Measurements from ENCODE around the gene PDE4A. TPM values are rescaled to one million over a fixed set of nuclear protein-coding genes. Genes with fewer than 3 reads are reported as not detected.
"Not testable (repeated sequence)": the region's sequence is repeated elsewhere in the genome, so short reads cannot be mapped to it uniquely, and the experiment has no call there.

The PDE4A gene
- polyA plus RNA-seq: 2.2 TPM
- long read RNA-seq, donor 1: 0 reads
- long read RNA-seq, donor 2, partial matches to known transcripts: 0 of 1 reads
- long read RNA-seq, donor 2, other reads (novel, unspliced or antisense): 0 of 1 reads
- long read RNA-seq, donor 3: 0 reads
- long read RNA-seq, donor 4: 0 reads
- long read RNA-seq, donor 5, partial matches to known transcripts: 0 of 2 reads
- long read RNA-seq, donor 5, other reads (novel, unspliced or antisense): 0 of 2 reads
- long read RNA-seq, donor 6: 0 reads
- long read RNA-seq, donor 7, partial matches to known transcripts: 0 of 1 reads
- long read RNA-seq, donor 7, other reads (novel, unspliced or antisense): 0 of 1 reads
- long read RNA-seq, donor 8: 0 reads
- long read RNA-seq, donor 9: 0 reads
- long read RNA-seq, donor 10, partial matches to known transcripts: 0 of 1 reads
- long read RNA-seq, donor 10, other reads (novel, unspliced or antisense): 0 of 1 reads
- long read RNA-seq, donor 11, partial matches to known transcripts: 0 of 1 reads
- long read RNA-seq, donor 11, other reads (novel, unspliced or antisense): 0 of 1 reads

GRCh38 chr19:10420444-10421239 lies at the start of gene PDE4A:
Gene PDE4A (plus strand): TSS chr19:10420538. CDS start chr19:10420765, 227 bp downstream.
- WGBS (ENCODE audit: insufficient coverage, low lambda C conversion rate): no CpG with 5 or more reads among the region's 104 CpGs
- Histone ChIP-seq H3K27me3 (ENCODE audit: control insufficient read depth, insufficient read depth, low read length) (peaks cover 96% of the 10 kb centered on the region), H3K4me3 (ENCODE audit: low read length) (no peak within 1 kb of the TSS), H3K27ac (ENCODE audit: low read length) (no peak within 1 kb of the TSS), H3K36me3 (ENCODE audit: control insufficient read depth, insufficient read depth, low read length) (no peaks in the 10 kb centered on the region), H3K9me3 (ENCODE audit: control insufficient read depth, low read depth, low read length) (peaks cover 14% of the 10 kb centered on the region), H3K4me1 (ENCODE audit: control insufficient read depth, insufficient read depth, low read length) (peaks cover 7% of the 10 kb centered on the region)
- no peak for DNase-seq

GRCh38 chr19:10372690-10373089 lies 47.6 kb upstream of the PDE4A start:
- H3K9me3 ChIP-seq (ENCODE audit: control insufficient read depth, low read depth, low read length): peaks cover 6% of the 10 kb centered on the region
- H3K27me3 ChIP-seq (ENCODE audit: control insufficient read depth, insufficient read depth, low read length): no peaks in the 10 kb centered on the region
- H3K4me1 ChIP-seq (ENCODE audit: control insufficient read depth, insufficient read depth, low read length): no peaks in the 10 kb centered on the region
- H3K36me3 ChIP-seq (ENCODE audit: control insufficient read depth, insufficient read depth, low read length): peaks cover 38% of the 10 kb centered on the region
- WGBS (ENCODE audit: insufficient coverage, low lambda C conversion rate): no CpG with 5 or more reads among the region's 3 CpGs
- no peak for DNase-seq
- no peak overlapping the region for H3K4me3 ChIP-seq (ENCODE audit: low read length)
- no peak overlapping the region for H3K27ac ChIP-seq (ENCODE audit: low read length)

GRCh38 chr19:10374931-10375330 lies 45.4 kb upstream of the PDE4A start:
- no peak overlapping the region for H3K4me3 ChIP-seq (ENCODE audit: low read length)
- H3K27me3 ChIP-seq (ENCODE audit: control insufficient read depth, insufficient read depth, low read length): no peaks in the 10 kb centered on the region
- H3K4me1 ChIP-seq (ENCODE audit: control insufficient read depth, insufficient read depth, low read length): peaks cover 5% of the 10 kb centered on the region
- H3K9me3 ChIP-seq (ENCODE audit: control insufficient read depth, low read depth, low read length): no peaks in the 10 kb centered on the region
- H3K27ac ChIP-seq (ENCODE audit: low read length): no peak overlapping the region
- DNase-seq: no peak
- WGBS (ENCODE audit: insufficient coverage, low lambda C conversion rate): 87% methylated on average over 2 of the region's 5 CpGs
- peaks cover 29% of the 10 kb centered on the region for H3K36me3 ChIP-seq (ENCODE audit: control insufficient read depth, insufficient read depth, low read length)

GRCh38 chr19:10377140-10377640 lies 43.1 kb upstream of the PDE4A start:
- H3K9me3 ChIP-seq (ENCODE audit: control insufficient read depth, low read depth, low read length); H3K4me3 ChIP-seq (ENCODE audit: low read length); H3K27ac ChIP-seq (ENCODE audit: low read length); DNase-seq; H3K4me1 ChIP-seq (ENCODE audit: control insufficient read depth, insufficient read depth, low read length); H3K27me3 ChIP-seq (ENCODE audit: control insufficient read depth, insufficient read depth, low read length): not testable (repeated sequence)
- H3K36me3 ChIP-seq (ENCODE audit: control insufficient read depth, insufficient read depth, low read length): peaks cover 24% of the 10 kb centered on the region
- WGBS (ENCODE audit: insufficient coverage, low lambda C conversion rate): no CpG with 5 or more reads among the region's 2 CpGs

- 90% methylated on average over 2 of the region's 8 CpGs for WGBS (ENCODE audit: insufficient coverage, low lambda C conversion rate)
- H3K27ac ChIP-seq (ENCODE audit: low read length): no peak overlapping the region
Measured at GRCh38 chr19:10378124-10378523, 42.2 kb upstream of the PDE4A start.

GRCh38 chr19:10379880-10380312 lies 40.4 kb upstream of the PDE4A start:
- peaks cover 9% of the 10 kb centered on the region for H3K4me1 ChIP-seq (ENCODE audit: control insufficient read depth, insufficient read depth, low read length)
- H3K36me3 ChIP-seq (ENCODE audit: control insufficient read depth, insufficient read depth, low read length): peaks cover 15% of the 10 kb centered on the region
- no peaks in the 10 kb centered on the region for H3K27me3 ChIP-seq (ENCODE audit: control insufficient read depth, insufficient read depth, low read length)

More at GRCh38 chr19:10378124-10378523, 42.2 kb upstream of the PDE4A start:
- DNase-seq: no peak
- H3K36me3 ChIP-seq (ENCODE audit: control insufficient read depth, insufficient read depth, low read length): peaks cover 21% of the 10 kb centered on the region
- H3K9me3 ChIP-seq (ENCODE audit: control insufficient read depth, low read depth, low read length): no peaks in the 10 kb centered on the region
- peaks cover 9% of the 10 kb centered on the region for H3K4me1 ChIP-seq (ENCODE audit: control insufficient read depth, insufficient read depth, low read length)
- H3K27me3 ChIP-seq (ENCODE audit: control insufficient read depth, insufficient read depth, low read length): no peaks in the 10 kb centered on the region
- H3K4me3 ChIP-seq (ENCODE audit: low read length): no peak overlapping the region

GRCh38 chr19:10380313-10381102 lies 39.8 kb upstream of the PDE4A start, which contains the start of gene TYK2:
Gene TYK2 (minus strand): TSS chr19:10380572. CDS start chr19:10378406, 2,166 bp downstream.
- no peaks in the 10 kb centered on the region for H3K27me3 ChIP-seq (ENCODE audit: control insufficient read depth, insufficient read depth, low read length)
- peak; percentile 99 for DNase-seq
- peaks cover 12% of the 10 kb centered on the region for H3K36me3 ChIP-seq (ENCODE audit: control insufficient read depth, insufficient read depth, low read length)
- WGBS (ENCODE audit: insufficient coverage, low lambda C conversion rate): 0% methylated on average over 1 of the region's 58 CpGs
- no peaks in the 10 kb centered on the region for H3K9me3 ChIP-seq (ENCODE audit: control insufficient read depth, low read depth, low read length)
- peak within 1 kb of the TSS; percentile 64 for H3K27ac ChIP-seq (ENCODE audit: low read length)
- H3K4me3 ChIP-seq (ENCODE audit: low read length): peak within 1 kb of the TSS; percentile 95
- H3K4me1 ChIP-seq (ENCODE audit: control insufficient read depth, insufficient read depth, low read length): peaks cover 9% of the 10 kb centered on the region

More at GRCh38 chr19:10379880-10380312, 40.4 kb upstream of the PDE4A start:
- Histone ChIP-seq H3K27ac (ENCODE audit: low read length) (peak overlapping the region; percentile 43), H3K4me3 (ENCODE audit: low read length) (peak overlapping the region; percentile 95), H3K9me3 (ENCODE audit: control insufficient read depth, low read depth, low read length) (no peaks in the 10 kb centered on the region)
- DNase-seq: peak in 1 of 2 donors; percentile 14
- WGBS (ENCODE audit: insufficient coverage, low lambda C conversion rate): no CpG with 5 or more reads among the region's 10 CpGs

- H3K36me3 ChIP-seq (ENCODE audit: control insufficient read depth, insufficient read depth, low read length); H3K9me3 ChIP-seq (ENCODE audit: control insufficient read depth, low read depth, low read length); H3K4me1 ChIP-seq (ENCODE audit: control insufficient read depth, insufficient read depth, low read length); H3K27me3 ChIP-seq (ENCODE audit: control insufficient read depth, insufficient read depth, low read length); H3K4me3 ChIP-seq (ENCODE audit: low read length); H3K27ac ChIP-seq (ENCODE audit: low read length); DNase-seq: not testable (repeated sequence)
- 100% methylated on average over 1 of the region's 8 CpGs for WGBS (ENCODE audit: insufficient coverage, low lambda C conversion rate)
Measured at GRCh38 chr19:10383223-10383499, 37.2 kb upstream of the PDE4A start.

- Histone ChIP-seq H3K27me3 (ENCODE audit: control insufficient read depth, insufficient read depth, low read length) (no peaks in the 10 kb centered on the region), H3K36me3 (ENCODE audit: control insufficient read depth, insufficient read depth, low read length) (no peaks in the 10 kb centered on the region), H3K9me3 (ENCODE audit: control insufficient read depth, low read depth, low read length) (no peaks in the 10 kb centered on the region), H3K27ac (ENCODE audit: low read length) (no peak overlapping the region), H3K4me3 (ENCODE audit: low read length) (no peak overlapping the region), H3K4me1 (ENCODE audit: control insufficient read depth, insufficient read depth, low read length) (peaks cover 7% of the 10 kb centered on the region)
- no peak for DNase-seq
- no CpG with 5 or more reads among the region's 9 CpGs for WGBS (ENCODE audit: insufficient coverage, low lambda C conversion rate)
Measured at GRCh38 chr19:10384580-10384979, 35.8 kb upstream of the PDE4A start.
